Left kidney (tissue), 2 donors: ENCODE results near the gene HTR3D. TPM values are rescaled to one million over a fixed set of nuclear protein-coding genes. Genes with fewer than 3 reads are reported as not detected.
"Not testable (repeated sequence)": the region's sequence is repeated elsewhere in the genome, so short reads cannot be mapped to it uniquely, and the experiment has no call there.

Experiments used
- DNase-seq: peaks from one replicate; pipeline ENCODE4 v3.0.0-alpha.2; 2013
- polyA plus RNA-seq: library from polyadenylated mRNA; unstranded; fragments of 120-200 nt; gene quantifications from one replicate; pipeline ENCODE4 v1.2.1, GENCODE V29; 2013; ENCODE audit not compliant: insufficient read length

HTR3D gene
- polyA plus RNA-seq, 1 donor = not detected

GRCh38 chr3:184066211-184066610 lies 34.7 kb downstream of the HTR3D start:
- no peak for DNase-seq

GRCh38 chr3:184067573-184068055 lies 36.1 kb downstream of the HTR3D start:
- no peak for DNase-seq

- DNase-seq = no peak
Observed at GRCh38 chr3:184068344-184068743, 36.8 kb downstream of the HTR3D start.

DNA sequence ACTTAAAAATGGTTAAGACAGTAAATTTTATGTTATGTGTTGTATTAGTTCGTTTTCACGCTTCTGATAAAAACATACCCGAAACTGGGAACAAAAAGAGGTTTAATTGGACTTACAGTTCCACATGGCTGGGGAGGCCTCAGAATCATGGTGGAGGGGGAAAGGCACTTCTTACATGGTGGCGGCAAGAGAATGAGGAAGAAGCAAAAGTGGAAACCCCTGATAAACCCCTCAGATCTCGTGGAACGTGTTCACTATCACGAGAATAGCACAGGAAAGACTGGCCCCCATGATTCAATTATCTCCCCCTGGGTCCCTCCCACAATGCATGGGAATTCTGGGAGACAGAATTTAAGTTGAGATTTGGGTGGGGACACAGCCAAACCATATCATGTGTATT lies 39.6 kb downstream of the HTR3D start:
- not testable (repeated sequence) for DNase-seq

- no peak for DNase-seq
Observed at GRCh38 chr3:184073621-184074020, 42.1 kb downstream of the HTR3D start.

DNA sequence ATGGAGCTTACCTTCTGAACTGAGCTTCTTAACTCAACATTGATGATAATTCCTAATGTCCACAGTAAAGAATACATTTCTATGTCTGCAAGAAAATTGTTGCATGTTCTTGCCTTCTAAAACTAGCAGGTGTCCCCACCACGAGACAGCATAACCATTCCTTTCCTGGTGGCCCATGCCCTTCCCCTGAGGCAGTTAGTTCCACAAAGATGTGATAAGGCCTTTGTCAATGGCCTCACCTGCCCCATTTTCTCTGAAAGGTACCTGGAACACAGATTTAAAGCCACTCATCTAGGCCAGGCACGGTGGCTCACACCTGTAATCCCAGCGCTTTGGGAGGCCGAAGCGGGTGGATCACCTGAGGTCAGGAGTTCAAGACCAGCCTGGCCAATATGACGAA lies 44.4 kb downstream of the HTR3D start:
- no peak for DNase-seq

DNA sequence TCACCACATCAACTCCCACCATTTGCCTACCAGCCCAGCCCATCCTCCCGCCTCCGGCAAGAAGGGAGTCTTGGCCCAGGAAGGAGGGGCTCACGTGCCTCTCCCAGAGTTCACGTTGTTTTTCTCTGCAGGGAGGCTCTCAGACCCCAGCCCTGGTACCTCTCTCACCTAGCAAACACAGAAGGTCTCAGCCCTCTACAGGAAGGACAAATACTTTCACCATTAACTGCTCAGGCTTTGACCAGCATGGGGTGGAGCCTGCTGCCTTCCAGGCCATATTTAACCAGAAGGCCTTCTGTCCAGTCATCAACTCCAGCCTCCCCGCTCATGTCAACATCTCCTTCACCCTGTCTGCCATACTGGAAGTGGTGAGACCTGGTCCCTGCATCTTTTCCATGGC lies 46.3 kb downstream of the HTR3D start:
- no peak for DNase-seq

DNA sequence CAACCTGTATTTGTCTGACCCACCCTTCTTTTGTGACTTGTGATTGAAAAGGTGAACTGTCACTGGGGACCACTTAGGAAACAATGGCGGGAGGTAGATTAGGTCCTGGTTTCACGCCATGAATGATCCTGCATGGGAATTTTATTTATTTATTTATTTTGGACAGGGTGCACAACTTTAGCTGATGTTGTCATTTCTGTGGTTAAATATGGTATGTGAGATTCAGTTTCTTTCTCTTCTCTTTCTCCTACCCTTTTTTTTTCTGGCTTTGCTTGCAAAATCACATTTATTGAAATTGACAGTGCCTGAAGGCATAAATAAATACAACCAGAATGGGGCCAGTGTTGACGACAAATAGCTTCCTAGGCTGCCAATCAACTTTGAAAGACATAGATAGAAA lies 47.3 kb downstream of the HTR3D start:
- no peak for DNase-seq

DNA sequence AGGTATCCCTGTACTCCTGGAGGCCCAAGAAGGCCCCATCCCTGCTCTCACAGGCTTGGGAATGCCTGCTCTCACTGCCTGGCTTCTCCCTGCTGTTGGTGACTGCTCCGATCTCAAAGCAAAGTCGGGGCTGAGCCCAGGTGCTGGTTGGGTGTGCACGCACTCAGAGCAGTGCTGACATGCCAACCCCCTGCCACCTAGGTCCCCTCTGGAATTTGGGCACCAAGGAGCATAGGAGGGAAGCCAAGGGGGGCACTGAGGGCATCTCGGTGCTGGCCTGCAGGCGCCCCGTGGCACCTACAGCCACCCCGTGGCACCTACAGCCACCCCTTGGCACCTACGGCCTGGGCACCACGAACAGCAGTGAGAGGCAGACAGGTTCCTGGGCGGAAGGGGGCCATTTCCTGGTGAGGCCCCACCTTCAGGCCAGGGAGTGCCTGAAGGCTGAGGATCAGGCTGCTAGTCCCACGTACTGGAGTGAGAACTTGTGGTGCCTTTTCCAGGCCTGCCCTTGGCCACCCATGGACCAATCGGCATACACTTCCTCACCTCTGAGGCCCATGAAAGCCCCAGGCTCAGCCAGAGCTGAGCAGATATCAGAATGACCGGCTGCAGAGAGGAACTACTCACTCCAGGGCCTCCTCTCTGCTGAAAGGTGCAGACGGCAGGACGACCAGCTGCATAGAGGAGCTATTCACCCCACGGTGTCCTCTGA lies 49.7 kb downstream of the HTR3D start:
- DNase-seq = no peak

GRCh38 chr3:184082034-184082433 lies 50.5 kb downstream of the HTR3D start:
- DNase-seq = no peak

- no peak for DNase-seq
Observed at GRCh38 chr3:184082465-184082864, 50.9 kb downstream of the HTR3D start.

DNA sequence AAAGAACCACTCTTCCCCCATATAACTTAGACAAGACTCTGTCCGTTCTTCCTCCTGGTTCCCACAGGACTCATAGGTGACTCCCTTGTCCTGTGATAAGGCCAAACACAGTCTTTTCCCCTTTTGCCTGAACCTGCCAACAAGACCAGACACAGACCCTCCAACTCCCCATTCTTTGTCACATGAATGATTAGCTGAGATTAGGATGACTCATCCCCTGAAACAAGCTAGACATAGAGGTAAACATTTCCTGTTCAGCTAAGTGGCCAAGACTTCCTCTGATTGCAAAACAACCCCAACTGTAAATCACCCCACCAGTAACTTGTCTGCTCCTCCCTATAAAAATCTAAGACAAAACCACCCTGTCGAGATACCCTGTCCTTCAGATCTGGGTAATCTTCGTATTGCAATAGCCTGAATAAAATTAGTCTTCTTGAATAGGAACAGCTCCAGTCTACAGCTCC lies 53.9 kb downstream of the HTR3D start:
- DNase-seq = no peak

Other genes starting within 250 kb of the HTR3D start
- 0.88 TPM for gene MAP6D1, start 206.2 kb upstream of the HTR3D start, polyA plus RNA-seq
- gene PARL, start 146.9 kb upstream of the HTR3D start, polyA plus RNA-seq = 60.0 TPM
- gene ABCC5, start 13.9 kb upstream of the HTR3D start, polyA plus RNA-seq = 68.0 TPM
- gene HTR3C, start 21.3 kb downstream of the HTR3D start, polyA plus RNA-seq = not detected
- not detected for gene HTR3E, start 65.3 kb downstream of the HTR3D start, polyA plus RNA-seq
- 54.6 TPM for gene EIF2B5, start 103.6 kb downstream of the HTR3D start, polyA plus RNA-seq
- 83.6 TPM for gene DVL3, start 123.6 kb downstream of the HTR3D start, polyA plus RNA-seq
- 380 TPM for gene AP2M1, start 143.1 kb downstream of the HTR3D start, polyA plus RNA-seq
- 65.4 TPM for gene ABCF3, start 154.5 kb downstream of the HTR3D start, polyA plus RNA-seq
- gene VWA5B2, start 197.8 kb downstream of the HTR3D start, polyA plus RNA-seq = 2.2 TPM
- gene ALG3, start 217.2 kb downstream of the HTR3D start, polyA plus RNA-seq = 37.0 TPM
- gene EEF1AKMT4, start 217.9 kb downstream of the HTR3D start, polyA plus RNA-seq = 2.2 TPM
- gene CAMK2N2, start 229.8 kb downstream of the HTR3D start, polyA plus RNA-seq = 0.25 TPM
- not detected for gene ECE2, start 244.3 kb downstream of the HTR3D start, polyA plus RNA-seq